ENCODE measurements around the gene CFAP299.
A peak's percentile ranks its signal among the peaks of the same experiment; 100 is the strongest.

GRCh38 chr4:80335554-80336358 lies at the start of gene CFAP299:
- TF ChIP-seq, protein P1, sequence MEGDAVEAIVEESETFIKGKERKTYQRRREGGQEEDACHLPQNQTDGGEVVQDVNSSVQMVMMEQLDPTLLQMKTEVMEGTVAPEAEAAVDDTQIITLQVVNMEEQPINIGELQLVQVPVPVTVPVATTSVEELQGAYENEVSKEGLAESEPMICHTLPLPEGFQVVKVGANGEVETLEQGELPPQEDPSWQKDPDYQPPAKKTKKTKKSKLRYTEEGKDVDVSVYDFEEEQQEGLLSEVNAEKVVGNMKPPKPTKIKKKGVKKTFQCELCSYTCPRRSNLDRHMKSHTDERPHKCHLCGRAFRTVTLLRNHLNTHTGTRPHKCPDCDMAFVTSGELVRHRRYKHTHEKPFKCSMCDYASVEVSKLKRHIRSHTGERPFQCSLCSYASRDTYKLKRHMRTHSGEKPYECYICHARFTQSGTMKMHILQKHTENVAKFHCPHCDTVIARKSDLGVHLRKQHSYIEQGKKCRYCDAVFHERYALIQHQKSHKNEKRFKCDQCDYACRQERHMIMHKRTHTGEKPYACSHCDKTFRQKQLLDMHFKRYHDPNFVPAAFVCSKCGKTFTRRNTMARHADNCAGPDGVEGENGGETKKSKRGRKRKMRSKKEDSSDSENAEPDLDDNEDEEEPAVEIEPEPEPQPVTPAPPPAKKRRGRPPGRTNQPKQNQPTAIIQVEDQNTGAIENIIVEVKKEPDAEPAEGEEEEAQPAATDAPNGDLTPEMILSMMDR (IDR thresholded peaks at IDR 0.05), result peak; percentile 43
- no peak for TF ChIP-seq ZFX (IDR thresholded peaks at IDR 0.05; ENCODE audit: borderline replicate concordance)
